Colonic mucosa (tissue), 4 donors: ENCODE measurements around the gene FGF21. TPM values are rescaled to one million over a fixed set of nuclear protein-coding genes. Genes with fewer than 3 reads are reported as not detected.
A peak's percentile ranks its signal among the peaks of the same experiment; 100 is the strongest.

Experiments used
- DNase-seq: peaks from one replicate; pipeline ENCODE4 v3.0.0-alpha.2; 2020
- H3K27ac ChIP-seq: fragments of 200-600 bp; one replicate; pipeline ENCODE4 v1.8.0; 2021
- H3K27me3 ChIP-seq: fragments of 200-600 bp; one replicate; pipeline ENCODE4 v1.8.0; 2021
- H3K36me3 ChIP-seq: fragments of 200-600 bp; one replicate; pipeline ENCODE4 v1.8.0; 2021
- H3K4me1 ChIP-seq: fragments of 200-600 bp; one replicate; pipeline ENCODE4 v1.8.0; 2021; ENCODE audit warnings: mild to moderate bottlenecking
- H3K4me3 ChIP-seq: fragments of 200-600 bp; one replicate; pipeline ENCODE4 v1.8.0; 2021
- H3K9ac ChIP-seq, 2 donors: one replicate each; pipeline ENCODE4 v1.7.0; 2013; ENCODE audit warnings: control low read depth in 2 of 2, low read depth in 2 of 2, low read length in 2 of 2
- H3K9me3 ChIP-seq: fragments of 200-600 bp; one replicate; pipeline ENCODE4 v1.8.0; 2021
- CTCF ChIP-seq: fragments of 200-600 bp; IDR thresholded peaks from one replicate; pipeline ENCODE4 v1.8.0; 2022; ENCODE audit warnings: antibody characterized with exemption, mild to moderate bottlenecking
- intact Hi-C: fragments of 100-400 bp; cut with DNase I; formaldehyde crosslinking; loops from one replicate; pipeline ENCODE4 v1.14.1; 2022
- total RNA-seq, 2 donors: library from RNA; stranded (reverse); fragmentation: NEBNext Ultra II Directional in 1 of 2; extraction: Animal tissue kit (Norgen Biotek cat#: 25700) in 1 of 2; gene quantifications; one replicate each; pipeline ENCODE4 v1.2.1, GENCODE V29; 2021
- donor health status: healthy.
- donor health status: DM: no; HTN: no; CAD: no.
- donor health status: DM: no; HTN: no; CAD: no.

The FGF21 gene
- total RNA-seq, 2 donors from 2014 or later = not detected

DNA sequence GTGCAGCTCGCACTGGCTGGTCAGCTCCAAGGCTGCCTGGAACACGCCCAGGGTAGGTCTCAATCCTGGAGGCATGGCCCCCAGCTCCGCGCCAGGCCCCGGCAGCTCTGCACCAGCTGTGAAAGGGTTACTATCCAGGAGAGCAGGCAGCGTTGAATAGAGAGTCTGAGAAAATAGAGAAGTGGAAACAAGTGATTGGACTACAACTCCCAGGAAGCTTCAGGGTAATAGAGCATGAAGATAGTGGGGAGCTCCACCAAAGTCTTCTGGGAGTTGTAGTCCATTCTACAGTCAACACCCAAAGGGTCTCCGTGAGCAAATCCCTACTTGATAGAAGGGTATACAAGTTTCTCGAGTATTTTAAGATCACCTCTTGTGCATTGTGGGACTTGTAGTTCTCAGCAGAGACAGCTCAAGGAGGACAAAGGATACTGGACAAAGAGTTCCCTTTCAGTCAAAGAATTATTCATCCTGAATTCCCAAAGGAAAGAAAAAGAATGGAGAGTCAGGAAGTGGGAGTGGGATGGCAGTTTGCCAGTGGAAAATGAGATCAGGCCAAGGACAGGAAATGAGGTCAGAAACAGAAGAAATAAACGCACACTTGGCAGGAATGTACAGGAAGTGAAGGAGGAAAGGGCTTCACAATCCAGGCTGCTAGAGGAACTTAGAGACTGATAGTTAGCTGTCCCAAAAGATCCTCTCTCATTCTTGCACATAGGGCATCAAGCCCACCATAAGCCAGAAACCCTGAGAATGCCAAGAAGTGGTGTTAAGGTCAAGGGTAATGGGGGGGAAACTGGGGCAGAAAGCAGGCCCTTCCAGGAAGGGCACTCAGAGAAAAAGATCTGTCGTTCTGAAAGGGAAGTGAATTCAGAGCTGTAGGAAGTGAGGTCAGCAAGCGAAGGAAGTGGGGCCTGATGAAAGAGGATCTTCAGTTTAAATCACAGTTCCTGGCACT lies 30.2 kb upstream of the FGF21 start:
- no peak overlapping the region for H3K9ac ChIP-seq
- no peak for TF ChIP-seq CTCF

GRCh38 chr19:48726556-48726955 lies 28.8 kb upstream of the FGF21 start:
- Histone ChIP-seq H3K9me3 (no peaks in the 10 kb centered on the region), H3K27me3 (no peaks in the 10 kb centered on the region), H3K9ac (no peak overlapping the region), H3K36me3 (no peaks in the 10 kb centered on the region), H3K27ac (no peak overlapping the region), H3K4me1 (no peaks in the 10 kb centered on the region), H3K4me3 (no peak overlapping the region)
- no peak for DNase-seq
- intact Hi-C loops = no loop called here
- TF ChIP-seq CTCF = no peak

More for the DNA sequence above, 30.2 kb upstream of the FGF21 start:
- H3K36me3 ChIP-seq = no peaks in the 10 kb centered on the region
- no peak overlapping the region for H3K4me3 ChIP-seq
- intact Hi-C loops = no loop called here
- DNase-seq = peak; percentile 66
- no peaks in the 10 kb centered on the region for H3K4me1 ChIP-seq
- H3K27me3 ChIP-seq = no peaks in the 10 kb centered on the region
- H3K9me3 ChIP-seq = no peaks in the 10 kb centered on the region
- peak overlapping the region; percentile 46 for H3K27ac ChIP-seq

DNA sequence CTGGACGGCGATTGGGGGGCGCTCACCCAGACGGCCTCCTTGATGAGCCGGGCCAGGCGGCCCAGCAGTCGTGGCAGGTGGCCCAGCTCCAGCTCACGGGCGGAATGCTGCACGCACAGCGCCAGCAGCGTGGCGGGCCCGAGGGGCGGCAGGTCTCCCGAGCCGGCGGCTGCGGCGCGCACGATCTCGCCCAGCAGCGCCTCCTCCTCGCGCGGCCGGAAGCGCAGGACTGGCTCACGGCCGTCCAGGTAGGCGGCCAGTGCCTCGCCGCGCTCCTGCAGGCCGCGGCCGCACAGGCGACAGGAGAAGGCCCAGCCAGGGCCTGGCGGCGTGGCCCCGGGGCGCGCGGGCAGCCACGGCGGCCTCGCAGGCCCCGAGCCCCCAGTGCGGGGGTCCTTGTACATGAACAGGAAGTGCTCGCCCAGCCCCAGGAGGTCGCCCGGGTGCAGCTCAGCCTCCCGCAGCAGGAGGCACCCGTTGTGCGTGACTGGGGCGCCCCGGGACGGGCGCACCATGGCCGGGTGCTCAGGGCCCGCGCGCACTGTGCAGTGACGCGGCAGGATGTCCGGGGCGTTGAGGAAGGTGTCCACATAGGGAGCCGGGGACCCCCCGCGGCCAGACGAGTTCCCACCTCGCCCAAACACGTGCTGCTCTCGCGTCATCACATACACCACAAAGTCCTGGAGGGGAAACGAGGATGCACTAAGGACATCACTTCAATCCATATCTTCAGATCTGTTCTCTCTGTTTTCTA lies 26.2 kb upstream of the FGF21 start:
- Histone ChIP-seq H3K9ac (no peak overlapping the region), H3K27ac (no peak overlapping the region), H3K36me3 (no peaks in the 10 kb centered on the region), H3K9me3 (no peaks in the 10 kb centered on the region), H3K4me3 (no peak overlapping the region), H3K27me3 (no peaks in the 10 kb centered on the region), H3K4me1 (no peaks in the 10 kb centered on the region)
- TF ChIP-seq CTCF = no peak
- DNase-seq = no peak
- intact Hi-C loops = no loop called here

DNA sequence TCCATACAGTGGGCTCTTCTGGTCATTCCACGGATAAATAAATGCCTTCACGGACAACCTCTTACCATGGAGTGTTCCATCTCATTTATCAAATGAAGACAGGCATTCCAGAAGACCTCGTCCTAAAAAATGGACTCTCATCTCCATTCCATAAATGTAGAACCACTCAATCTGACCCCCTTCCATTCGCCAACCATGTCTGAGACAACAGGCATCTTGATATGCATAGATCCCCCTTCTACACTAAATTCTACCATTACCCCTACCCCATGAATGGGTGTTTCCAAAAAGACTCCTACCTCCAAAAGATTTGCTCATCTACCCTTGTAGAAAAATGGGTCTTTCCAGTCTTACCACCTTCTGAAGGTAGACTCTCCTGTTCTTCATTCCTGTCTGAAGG lies 23.9 kb upstream of the FGF21 start:
- H3K9me3 ChIP-seq = no peaks in the 10 kb centered on the region
- no peak overlapping the region for H3K4me3 ChIP-seq
- no peak overlapping the region for H3K9ac ChIP-seq
- TF ChIP-seq CTCF = no peak
- intact Hi-C loops = no loop called here
- no peak overlapping the region for H3K27ac ChIP-seq
- H3K36me3 ChIP-seq = no peaks in the 10 kb centered on the region
- H3K27me3 ChIP-seq = no peaks in the 10 kb centered on the region
- DNase-seq = no peak
- no peaks in the 10 kb centered on the region for H3K4me1 ChIP-seq

DNA sequence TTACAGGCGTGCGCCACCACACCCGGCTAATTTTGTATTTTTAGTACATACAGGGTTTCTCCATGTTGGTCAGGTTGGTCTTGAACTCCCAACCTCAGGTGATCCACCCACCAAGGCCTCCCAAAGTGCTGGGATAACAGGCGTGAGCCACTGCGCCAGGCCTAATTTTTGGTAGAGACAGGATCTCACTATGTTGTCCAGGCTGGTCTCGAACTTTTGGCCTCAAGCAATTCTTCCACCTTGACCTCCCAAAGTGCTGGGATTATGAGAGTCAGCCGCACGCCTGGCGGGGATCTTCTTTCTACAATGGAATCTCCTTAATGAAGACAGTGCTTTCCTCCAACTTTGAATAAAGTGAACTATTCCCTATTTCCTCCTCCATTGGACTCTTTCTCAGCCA lies 20.7 kb upstream of the FGF21 start:
- no peak for DNase-seq
- H3K36me3 ChIP-seq = no peaks in the 10 kb centered on the region
- no peak for TF ChIP-seq CTCF
- H3K27ac ChIP-seq = no peak overlapping the region
- no peaks in the 10 kb centered on the region for H3K9me3 ChIP-seq
- no peak overlapping the region for H3K4me3 ChIP-seq
- no peak overlapping the region for H3K9ac ChIP-seq
- intact Hi-C loops = loop anchor here (5.0 kb wide), 2 partner anchors 57 to 87 kb away; partner anchors contain the start of gene CA11
- no peaks in the 10 kb centered on the region for H3K4me1 ChIP-seq
- no peaks in the 10 kb centered on the region for H3K27me3 ChIP-seq
